ENCODE data around the gene PHF12. TPM values are rescaled to one million over a fixed set of nuclear protein-coding genes. Genes with fewer than 3 reads are reported as not detected.

The PHF12 gene
- total and polyA plus RNA-seq, 7 donors, result 6.9 to 54.3 (median 39.1) TPM

DNA sequence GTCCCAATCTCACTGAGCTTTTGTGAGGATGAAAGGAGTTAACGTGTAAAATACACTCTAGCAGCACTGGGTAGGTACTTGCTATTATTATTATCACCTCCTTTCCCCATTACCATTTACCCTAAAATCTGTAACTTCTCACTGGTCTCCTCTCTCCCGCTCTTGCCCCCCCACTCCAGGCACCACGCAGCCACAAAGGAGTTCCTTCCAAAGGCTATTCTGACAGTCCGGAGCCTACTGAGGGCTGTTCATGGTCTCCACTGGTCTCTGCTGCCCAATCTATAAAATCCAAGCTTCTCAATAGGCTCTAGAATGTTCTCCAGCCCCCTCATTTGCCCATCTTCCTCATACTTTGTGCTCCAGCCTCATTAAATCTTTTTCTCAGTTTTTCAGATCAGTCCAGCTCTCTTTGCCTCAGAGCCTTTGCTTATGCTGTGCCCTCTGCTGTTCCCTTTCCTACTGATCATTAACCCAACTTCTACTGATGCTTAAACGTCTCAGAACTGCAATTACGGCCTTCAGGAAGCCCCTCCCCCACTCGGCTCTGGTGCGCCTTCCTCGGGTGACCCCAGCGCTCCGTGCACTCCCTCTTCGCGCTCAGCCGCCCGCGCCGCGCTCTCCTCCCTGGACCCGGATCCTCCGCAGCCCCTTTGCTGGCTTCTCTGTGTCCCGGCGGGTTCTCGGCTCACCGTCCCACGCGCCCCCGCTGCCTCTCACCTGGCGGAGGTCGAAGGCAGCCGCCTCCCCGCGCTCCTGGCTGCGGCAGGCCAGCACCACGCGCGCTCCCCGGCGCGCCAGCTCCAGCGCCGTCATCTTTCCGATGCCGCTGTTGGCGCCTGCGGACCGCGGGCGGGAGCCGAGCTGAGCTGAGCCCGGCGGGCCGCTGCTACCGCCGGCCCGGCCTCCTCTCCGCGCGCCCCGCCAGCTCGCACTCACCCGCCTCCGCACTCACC is 49.2 kb downstream of the PHF12 start:
- Histone ChIP-seq H3K36me3 (peaks cover 4 to 18% (median 12%) of the 10 kb centered on the region in 4 donors), H3K27me3 (no peaks in the 10 kb centered on the region), H3K4me3 (peak overlapping the region; percentile 45 to 82 (median 74)), H3K9me3 (no peaks in the 10 kb centered on the region), H3K4me1 (peaks cover 0 to 40% (median 35%) of the 10 kb centered on the region in 4 donors), H3K27ac (peak overlapping the region; percentile 82 to 91 (median 86))
- no peak for TF ChIP-seq EP300 (IDR thresholded peaks at IDR 0.05)
- no peak for TF ChIP-seq POLR2AphosphoS5 (IDR thresholded peaks at IDR 0.05)
- TF ChIP-seq POLR2A (IDR thresholded peaks at IDR 0.05), result no peak
- TF ChIP-seq, protein P1, sequence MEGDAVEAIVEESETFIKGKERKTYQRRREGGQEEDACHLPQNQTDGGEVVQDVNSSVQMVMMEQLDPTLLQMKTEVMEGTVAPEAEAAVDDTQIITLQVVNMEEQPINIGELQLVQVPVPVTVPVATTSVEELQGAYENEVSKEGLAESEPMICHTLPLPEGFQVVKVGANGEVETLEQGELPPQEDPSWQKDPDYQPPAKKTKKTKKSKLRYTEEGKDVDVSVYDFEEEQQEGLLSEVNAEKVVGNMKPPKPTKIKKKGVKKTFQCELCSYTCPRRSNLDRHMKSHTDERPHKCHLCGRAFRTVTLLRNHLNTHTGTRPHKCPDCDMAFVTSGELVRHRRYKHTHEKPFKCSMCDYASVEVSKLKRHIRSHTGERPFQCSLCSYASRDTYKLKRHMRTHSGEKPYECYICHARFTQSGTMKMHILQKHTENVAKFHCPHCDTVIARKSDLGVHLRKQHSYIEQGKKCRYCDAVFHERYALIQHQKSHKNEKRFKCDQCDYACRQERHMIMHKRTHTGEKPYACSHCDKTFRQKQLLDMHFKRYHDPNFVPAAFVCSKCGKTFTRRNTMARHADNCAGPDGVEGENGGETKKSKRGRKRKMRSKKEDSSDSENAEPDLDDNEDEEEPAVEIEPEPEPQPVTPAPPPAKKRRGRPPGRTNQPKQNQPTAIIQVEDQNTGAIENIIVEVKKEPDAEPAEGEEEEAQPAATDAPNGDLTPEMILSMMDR (IDR thresholded peaks at IDR 0.05), result no peak
- intact Hi-C loops (cut with DNase I), result no loop called here
- DNase-seq, result no peak
- WGBS, 2 donors, result 4 to 5% methylated on average over 62 of the region's 62 CpGs

- no peaks in the 10 kb centered on the region for H3K9me3 ChIP-seq
- no peak overlapping the region for H3K27ac ChIP-seq
- H3K27me3 ChIP-seq, result no peaks in the 10 kb centered on the region
- peaks cover 3 to 8% (median 5%) of the 10 kb centered on the region in 4 donors for H3K36me3 ChIP-seq
- H3K4me3 ChIP-seq, result no peak overlapping the region
- no peak for TF ChIP-seq POLR2AphosphoS5 (IDR thresholded peaks at IDR 0.05)
- no peak for TF ChIP-seq POLR2A (IDR thresholded peaks at IDR 0.05)
- TF ChIP-seq, protein P1 (IDR thresholded peaks at IDR 0.05), result no peak
- peaks cover 0 to 37% (median 33%) of the 10 kb centered on the region in 4 donors for H3K4me1 ChIP-seq
- no peak for DNase-seq
- intact Hi-C loops (cut with DNase I), result no loop called here
- WGBS, 2 donors, result 92% methylated on average over 24 of the region's 24 CpGs
Measured at GRCh38 chr17:28900986-28901726, 50.2 kb downstream of the PHF12 start.

GRCh38 chr17:28899212-28899815 is 52.0 kb downstream of the PHF12 start:
- Histone ChIP-seq H3K9me3 (no peaks in the 10 kb centered on the region), H3K27ac (peak overlapping the region in 1 of 4 donors; percentile 96), H3K4me1 (peaks cover 0 to 40% (median 36%) of the 10 kb centered on the region in 4 donors), H3K4me3 (no peak overlapping the region), H3K36me3 (no peaks in the 10 kb centered on the region), H3K27me3 (no peaks in the 10 kb centered on the region)
- 97% methylated on average over 5 of the region's 5 CpGs for WGBS, 2 donors
- TF ChIP-seq POLR2A (IDR thresholded peaks at IDR 0.05), result no peak
- TF ChIP-seq POLR2AphosphoS5 (IDR thresholded peaks at IDR 0.05), result no peak
- TF ChIP-seq EP300 (IDR thresholded peaks at IDR 0.05), result no peak
- TF ChIP-seq, protein P1 (IDR thresholded peaks at IDR 0.05), result no peak
- no peak for DNase-seq
- intact Hi-C loops (cut with DNase I), result loop anchor here (5.0 kb wide), 3 partner anchors 47 to 172 kb away; partner anchors contain the start of genes NEK8 and TLCD1

DNA sequence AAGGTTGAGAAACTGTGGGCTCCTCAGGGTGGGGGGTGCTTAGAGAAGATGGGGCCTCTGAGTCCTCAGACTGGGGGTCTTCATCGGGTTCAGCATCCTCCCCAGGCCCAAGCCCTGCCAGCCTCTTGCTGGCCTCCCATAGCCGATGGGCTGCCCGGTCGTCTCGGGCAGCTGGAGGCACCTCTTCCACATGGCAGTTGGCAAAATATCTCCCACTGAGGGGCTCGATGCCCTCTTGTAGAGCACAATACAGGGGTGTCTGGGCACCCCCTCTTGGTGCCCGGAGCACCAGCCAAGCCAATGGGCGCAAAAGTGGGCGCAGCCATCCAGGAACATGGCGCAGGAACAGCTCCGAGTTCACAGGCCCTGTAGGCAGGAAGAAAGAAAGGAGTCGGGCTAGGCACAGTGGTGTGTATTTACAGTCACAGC is 52.8 kb downstream of the PHF12 start:
- 88 to 92% methylated on average over 12 of the region's 12 CpGs for WGBS, 2 donors
- Histone ChIP-seq H3K27ac (peak overlapping the region; percentile 82 to 96 (median 92)), H3K36me3 (no peaks in the 10 kb centered on the region), H3K4me3 (no peak overlapping the region), H3K27me3 (no peaks in the 10 kb centered on the region), H3K9me3 (no peaks in the 10 kb centered on the region), H3K4me1 (peaks cover 0 to 40% (median 36%) of the 10 kb centered on the region in 4 donors)
- intact Hi-C loops (cut with DNase I), result loop anchor here (5.0 kb wide), 3 partner anchors 46 to 171 kb away; partner anchors contain the start of genes NEK8 and TLCD1
- no peak for DNase-seq
- TF ChIP-seq, protein P1 (IDR thresholded peaks at IDR 0.05), result no peak

Data from sigmoid colon (tissue), 7 donors.